CD4-positive, alpha-beta T cell treated with Interleukin-4 for 1 hour (primary cell): ENCODE results near the gene UCK1.

ENCODE experiments used
- DNase-seq, 2 donors: peaks; one replicate each; pipeline ENCODE4 v3.0.0-alpha.2; 2020 to 2022

The UCK1 gene

GRCh38 chr9:131475111-131475955 lies 55.7 kb downstream of the UCK1 start:
- DNase-seq: no peak

GRCh38 chr9:131474711-131475110 lies 56.4 kb downstream of the UCK1 start:
- DNase-seq: no peak

- DNase-seq: no peak
These were observed 57.2 kb downstream of the UCK1 start for GRCh38 chr9:131473891-131474290.
